CD4-positive, alpha-beta T cell treated with Interleukin-21 for 1 hour (primary cell): ENCODE results near the gene KDM6B.
A peak's percentile ranks its signal among the peaks of the same experiment; 100 is the strongest.
"Not testable (repeated sequence)": the region's sequence is repeated elsewhere in the genome, so short reads cannot be mapped to it uniquely, and the experiment has no call there.

ENCODE experiments used
- DNase-seq: peaks from one replicate; pipeline ENCODE4 v3.0.0-alpha.2; 2020

The KDM6B gene, protein sequence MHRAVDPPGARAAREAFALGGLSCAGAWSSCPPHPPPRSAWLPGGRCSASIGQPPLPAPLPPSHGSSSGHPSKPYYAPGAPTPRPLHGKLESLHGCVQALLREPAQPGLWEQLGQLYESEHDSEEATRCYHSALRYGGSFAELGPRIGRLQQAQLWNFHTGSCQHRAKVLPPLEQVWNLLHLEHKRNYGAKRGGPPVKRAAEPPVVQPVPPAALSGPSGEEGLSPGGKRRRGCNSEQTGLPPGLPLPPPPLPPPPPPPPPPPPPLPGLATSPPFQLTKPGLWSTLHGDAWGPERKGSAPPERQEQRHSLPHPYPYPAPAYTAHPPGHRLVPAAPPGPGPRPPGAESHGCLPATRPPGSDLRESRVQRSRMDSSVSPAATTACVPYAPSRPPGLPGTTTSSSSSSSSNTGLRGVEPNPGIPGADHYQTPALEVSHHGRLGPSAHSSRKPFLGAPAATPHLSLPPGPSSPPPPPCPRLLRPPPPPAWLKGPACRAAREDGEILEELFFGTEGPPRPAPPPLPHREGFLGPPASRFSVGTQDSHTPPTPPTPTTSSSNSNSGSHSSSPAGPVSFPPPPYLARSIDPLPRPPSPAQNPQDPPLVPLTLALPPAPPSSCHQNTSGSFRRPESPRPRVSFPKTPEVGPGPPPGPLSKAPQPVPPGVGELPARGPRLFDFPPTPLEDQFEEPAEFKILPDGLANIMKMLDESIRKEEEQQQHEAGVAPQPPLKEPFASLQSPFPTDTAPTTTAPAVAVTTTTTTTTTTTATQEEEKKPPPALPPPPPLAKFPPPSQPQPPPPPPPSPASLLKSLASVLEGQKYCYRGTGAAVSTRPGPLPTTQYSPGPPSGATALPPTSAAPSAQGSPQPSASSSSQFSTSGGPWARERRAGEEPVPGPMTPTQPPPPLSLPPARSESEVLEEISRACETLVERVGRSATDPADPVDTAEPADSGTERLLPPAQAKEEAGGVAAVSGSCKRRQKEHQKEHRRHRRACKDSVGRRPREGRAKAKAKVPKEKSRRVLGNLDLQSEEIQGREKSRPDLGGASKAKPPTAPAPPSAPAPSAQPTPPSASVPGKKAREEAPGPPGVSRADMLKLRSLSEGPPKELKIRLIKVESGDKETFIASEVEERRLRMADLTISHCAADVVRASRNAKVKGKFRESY (N-terminal part only)

GRCh38 chr17:7833795-7834541 is at the start of gene KDM6B:
Gene KDM6B, plus strand, starts transcription at chr17:7834217. Its CDS starts 11,338 bp downstream, at chr17:7845555.
- peak; percentile 89 for DNase-seq

DNA sequence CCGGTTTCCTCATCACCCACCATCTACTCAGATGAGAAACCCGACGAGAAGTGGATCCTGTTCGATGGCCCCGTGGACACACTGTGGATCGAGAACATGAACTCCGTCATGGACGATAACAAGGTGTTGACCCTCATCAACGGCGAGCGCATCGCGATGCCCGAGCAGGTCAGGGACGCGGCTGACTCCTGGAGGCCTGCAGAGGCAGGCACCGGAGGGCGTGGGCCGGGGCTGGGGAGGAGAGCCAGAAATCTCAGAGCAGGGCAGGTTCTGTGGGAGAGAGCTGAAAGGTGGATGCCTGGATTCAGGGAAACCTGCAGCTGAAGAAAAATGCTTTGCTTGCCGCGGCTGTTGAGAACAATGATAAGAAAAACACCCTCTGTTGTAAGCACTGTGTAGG is 47.2 kb upstream of the KDM6B start:
- DNase-seq, result no peak

DNA sequence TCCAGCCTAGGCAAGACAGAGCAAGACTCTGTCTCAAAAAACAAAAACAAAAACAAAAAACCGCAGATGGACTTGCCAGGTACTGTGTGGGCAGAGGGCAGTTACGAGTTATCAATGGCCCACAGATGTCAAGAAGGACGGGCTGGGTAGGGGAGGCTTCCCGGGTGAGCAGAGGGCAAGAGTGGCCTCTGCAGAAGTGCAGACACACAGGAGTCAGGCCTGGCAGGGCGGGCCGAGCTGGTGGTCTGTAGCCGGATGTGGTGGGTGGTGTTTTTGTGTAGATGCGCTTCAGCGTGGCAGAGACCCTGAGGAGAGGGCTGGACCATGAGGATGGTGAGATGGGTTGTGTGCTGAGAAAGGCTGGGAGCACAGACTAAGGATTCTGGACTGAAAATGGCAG is 44.9 kb upstream of the KDM6B start:
- no peak for DNase-seq

- no peak for DNase-seq
These were observed 43.9 kb upstream of the KDM6B start for GRCh38 chr17:7790150-7790549.

DNA sequence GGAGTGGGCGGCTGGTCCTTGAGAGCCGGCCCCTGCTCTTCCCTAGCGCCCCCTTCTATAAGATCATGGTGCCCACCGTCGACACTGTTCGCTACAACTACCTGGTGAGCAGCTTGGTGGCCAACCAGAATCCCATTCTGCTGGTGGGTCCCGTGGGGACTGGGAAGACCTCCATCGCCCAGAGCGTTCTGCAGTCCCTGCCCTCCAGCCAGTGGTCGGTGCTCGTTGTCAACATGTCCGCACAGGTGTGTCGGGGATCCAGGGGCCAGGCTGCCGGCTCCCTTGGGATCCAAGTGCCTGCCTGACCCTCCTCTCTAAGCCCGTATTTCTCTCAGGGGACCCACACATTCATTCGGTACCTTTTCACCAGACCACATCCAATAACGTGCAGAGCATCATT is 41.4 kb upstream of the KDM6B start:
- no peak for DNase-seq

GRCh38 chr17:7794075-7794663 is 39.8 kb upstream of the KDM6B start:
- DNase-seq, result no peak

- DNase-seq, result no peak
These were observed 36.0 kb upstream of the KDM6B start for GRCh38 chr17:7797976-7798375.

- no peak for DNase-seq
These were observed 35.2 kb upstream of the KDM6B start for GRCh38 chr17:7798839-7799238.

GRCh38 chr17:7803981-7804380 is 30.0 kb upstream of the KDM6B start:
- DNase-seq, result no peak

- peak; percentile 5 for DNase-seq
These were observed 27.4 kb upstream of the KDM6B start for GRCh38 chr17:7806587-7806986.

DNA sequence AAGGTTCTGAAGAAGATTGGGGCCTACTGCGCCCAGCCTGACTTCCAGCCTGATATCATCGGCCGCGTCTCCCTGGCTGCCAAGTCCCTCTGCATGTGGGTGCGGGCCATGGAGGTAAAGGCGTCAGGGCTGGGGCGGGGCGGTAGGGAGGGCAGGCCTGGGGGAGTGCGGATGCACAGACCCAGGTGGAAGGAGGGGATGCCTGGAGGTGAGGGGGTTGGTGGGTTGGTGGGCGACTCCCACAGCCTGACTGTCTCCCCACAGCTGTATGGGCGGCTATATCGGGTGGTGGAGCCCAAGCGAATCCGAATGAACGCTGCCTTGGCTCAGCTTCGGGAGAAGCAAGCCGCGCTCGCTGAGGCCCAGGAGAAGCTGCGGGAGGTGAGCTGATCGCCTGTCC is 26.8 kb upstream of the KDM6B start:
- no peak for DNase-seq

DNA sequence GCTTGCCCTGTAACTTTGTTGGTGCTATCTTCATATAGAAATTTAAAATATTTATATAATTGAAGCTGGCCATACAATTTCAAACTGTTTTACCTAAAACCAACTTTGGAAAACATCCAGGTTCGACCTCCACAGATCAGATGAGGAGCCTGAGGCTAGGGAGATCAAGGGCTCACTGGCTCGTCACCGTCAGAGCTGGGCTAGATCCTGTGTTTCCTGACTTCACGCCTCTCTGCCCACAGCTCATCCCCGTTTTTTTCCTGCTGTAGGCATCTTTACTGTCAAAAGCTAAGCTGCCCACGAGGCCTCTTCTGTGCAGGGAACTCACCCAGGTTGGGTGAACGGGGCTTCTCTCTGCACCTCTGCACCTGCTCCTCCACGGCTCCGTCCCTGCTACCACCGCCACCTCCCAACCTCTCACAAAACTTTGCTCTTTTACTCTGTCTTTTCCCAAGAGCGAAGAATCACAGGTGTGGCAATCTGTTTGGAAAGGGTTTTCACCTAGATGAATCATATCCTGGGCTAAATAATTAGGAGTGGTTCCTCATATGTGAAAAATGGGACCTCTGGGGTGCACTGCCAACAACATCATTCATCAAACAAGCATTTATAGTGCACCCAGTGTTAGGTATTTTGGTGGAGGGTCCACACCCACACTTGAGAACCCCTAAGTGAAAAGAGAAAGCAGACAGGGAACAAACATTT is 24.8 kb upstream of the KDM6B start:
- no peak for DNase-seq

DNA sequence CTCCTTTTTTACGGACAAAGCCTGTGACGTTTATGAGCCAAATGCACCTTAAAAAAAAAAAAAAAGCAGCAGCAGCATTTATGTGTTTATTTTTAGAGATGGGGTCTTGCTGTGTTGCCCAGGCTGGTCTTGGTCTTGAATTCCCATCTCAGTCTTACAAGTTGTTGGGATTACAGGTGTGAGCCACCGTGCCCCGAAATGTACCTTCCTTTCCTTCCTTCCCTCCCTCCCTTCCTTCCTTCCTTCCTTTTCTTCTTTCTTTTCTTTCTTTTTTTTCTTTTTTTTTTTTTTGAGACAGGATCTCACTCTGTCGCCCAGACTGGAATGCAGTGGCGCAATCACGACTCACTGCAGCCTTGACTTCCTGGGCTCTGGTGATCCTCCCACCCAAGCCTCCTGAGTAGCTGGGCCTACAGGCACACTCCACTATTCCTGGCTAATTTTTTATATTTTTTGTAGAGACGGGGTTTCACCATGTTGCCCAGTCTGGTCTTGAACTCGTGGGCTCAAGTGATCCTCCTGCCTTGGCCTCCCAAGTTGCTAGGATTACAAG is 24.1 kb upstream of the KDM6B start:
- not testable (repeated sequence) for DNase-seq

GRCh38 chr17:7811251-7811650 is 22.8 kb upstream of the KDM6B start:
- DNase-seq, result no peak

DNA sequence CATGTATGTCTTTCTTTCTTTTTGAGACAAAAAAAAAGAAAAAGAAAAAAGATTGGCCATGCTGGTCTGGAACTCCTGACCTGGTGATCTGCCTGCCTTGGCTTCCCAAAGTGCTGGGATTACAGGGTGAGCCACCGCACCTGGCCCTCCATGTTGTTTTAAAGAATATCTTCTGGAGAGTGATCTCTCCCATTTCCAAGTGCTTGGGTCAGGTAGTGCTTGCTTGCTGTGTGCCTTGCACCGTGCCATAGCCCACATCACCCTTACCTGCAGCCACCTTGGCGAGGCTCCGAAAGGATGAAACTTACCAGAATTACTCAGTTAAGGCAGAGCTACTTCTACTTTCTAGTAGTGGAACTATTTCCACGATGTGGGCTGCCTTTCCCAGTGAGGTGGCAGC is 19.0 kb upstream of the KDM6B start:
- no peak for DNase-seq

- no peak for DNase-seq
These were observed 16.9 kb upstream of the KDM6B start for GRCh38 chr17:7816926-7817642.

DNA sequence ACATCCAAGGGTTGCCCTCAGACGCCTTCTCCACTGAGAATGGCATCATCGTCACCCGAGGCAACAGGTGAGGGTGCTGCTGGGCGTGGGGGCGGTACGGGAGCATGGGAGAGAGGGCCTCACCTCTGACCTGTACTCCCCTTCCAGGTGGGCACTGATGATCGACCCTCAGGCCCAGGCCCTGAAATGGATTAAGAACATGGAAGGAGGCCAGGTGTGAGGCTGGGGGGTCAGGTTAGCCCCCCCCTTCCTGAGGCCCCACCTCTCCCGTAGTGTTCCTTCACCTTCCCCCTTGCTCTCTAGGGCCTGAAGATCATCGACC is 16.4 kb upstream of the KDM6B start:
- no peak for DNase-seq

DNA sequence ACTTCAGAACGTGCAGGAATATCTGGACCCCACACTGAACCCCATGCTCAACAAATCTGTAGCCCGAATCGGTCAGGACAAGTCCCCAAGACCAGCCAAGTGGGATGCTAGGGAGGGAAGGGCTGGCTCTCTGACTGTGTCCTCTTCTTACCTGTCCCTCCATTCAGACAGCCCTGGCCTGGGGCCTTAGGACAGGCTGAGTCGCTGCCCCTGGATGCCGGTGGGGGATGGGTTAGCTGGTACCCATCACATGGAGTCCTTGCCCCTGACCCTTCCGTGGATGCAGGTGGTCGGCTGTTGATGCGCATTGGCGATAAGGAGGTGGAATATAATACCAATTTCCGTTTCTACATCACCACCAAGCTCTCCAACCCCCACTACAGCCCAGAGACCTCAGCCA is 16.0 kb upstream of the KDM6B start:
- no peak for DNase-seq

DNA sequence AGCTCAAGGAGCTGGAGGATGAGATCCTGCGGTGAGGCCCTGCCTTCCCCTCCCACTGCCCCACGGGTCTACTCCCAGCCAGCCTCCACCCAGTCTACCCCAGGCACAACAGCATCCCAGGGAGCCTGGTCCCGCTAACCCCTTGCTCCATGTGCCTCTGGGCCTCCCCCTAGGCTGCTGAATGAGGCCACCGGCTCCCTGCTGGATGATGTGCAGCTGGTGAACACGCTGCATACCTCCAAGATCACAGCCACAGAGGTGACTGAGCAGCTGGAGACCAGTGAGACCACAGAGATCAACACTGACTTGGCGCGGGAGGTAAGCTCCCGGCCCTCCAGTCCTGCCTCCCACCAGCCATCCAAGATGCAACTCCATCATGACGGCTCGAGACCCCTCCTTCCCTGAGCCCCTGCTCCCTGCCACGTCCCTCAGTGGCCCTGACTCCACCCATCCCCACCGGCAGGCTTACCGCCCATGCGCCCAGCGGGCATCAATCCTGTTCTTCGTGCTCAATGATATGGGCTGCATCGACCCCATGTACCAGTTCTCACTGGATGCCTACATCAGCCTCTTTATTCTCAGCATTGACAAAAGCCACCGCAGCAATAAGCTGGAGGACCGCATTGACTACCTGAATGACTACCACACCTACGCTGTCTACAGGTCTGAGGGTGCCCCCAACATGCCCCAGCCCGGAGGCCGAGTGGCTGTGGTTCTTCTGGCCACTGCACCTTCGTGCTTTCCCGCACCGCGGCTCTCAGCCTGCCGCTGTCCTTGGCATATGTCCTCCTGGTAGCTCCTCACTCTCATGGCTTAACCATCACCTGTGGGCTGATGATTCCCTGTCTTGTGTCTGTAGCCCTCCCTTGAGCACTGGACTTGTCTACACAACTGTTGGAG is 15.0 kb upstream of the KDM6B start:
- no peak for DNase-seq

GRCh38 chr17:7820231-7820630 is 13.8 kb upstream of the KDM6B start:
- DNase-seq, result no peak
